Astrocyte of the spinal cord (primary cell): ENCODE results near the gene VPS4A.
"Not testable (repeated sequence)": the region's sequence is repeated elsewhere in the genome, so short reads cannot be mapped to it uniquely, and the experiment has no call there.

ENCODE experiments used
- DNase-seq: peaks from one replicate; pipeline ENCODE4 v3.0.0; 2011; ENCODE audit warnings: low read depth, low spot score
- H3K4me3 ChIP-seq: 2 replicates; pipeline ENCODE4 v1.5.1; 2011; ENCODE audit warnings: low read depth, mild to moderate bottlenecking, low read length, moderate library complexity
- in situ Hi-C: cut with HindIII; loops from 2 replicates; pipeline ENCODE4 v1.10.0; 2017; ENCODE audit warnings: low sequenced_read_pairs
- TF ChIP-seq, protein P1 (sequence below): IDR thresholded peaks from 2 replicates; pipeline ENCODE4 v1.5.1; 2012; ENCODE audit warnings: low read depth, mild to moderate bottlenecking, low read length, inconsistent platforms

VPS4A gene

DNA sequence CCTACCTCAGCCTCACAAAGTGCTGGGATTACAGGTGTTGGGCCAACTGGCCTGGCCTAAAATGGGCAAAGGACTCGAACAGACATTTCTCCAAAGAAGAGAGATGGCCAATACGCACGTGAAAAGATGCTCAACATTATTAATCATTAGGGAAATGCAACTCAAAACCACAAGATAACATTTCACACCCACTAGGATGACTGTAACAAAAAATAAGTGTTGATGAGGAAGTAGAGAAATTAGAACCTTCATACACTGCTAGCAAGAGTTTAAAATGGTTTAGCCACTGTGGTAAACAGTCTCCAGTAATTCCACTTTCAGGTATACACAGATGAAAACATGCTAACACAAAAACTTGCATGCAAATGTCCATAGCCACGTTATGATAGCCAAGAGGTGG, 34.8 kb downstream of the VPS4A start:
- TF ChIP-seq, protein P1, sequence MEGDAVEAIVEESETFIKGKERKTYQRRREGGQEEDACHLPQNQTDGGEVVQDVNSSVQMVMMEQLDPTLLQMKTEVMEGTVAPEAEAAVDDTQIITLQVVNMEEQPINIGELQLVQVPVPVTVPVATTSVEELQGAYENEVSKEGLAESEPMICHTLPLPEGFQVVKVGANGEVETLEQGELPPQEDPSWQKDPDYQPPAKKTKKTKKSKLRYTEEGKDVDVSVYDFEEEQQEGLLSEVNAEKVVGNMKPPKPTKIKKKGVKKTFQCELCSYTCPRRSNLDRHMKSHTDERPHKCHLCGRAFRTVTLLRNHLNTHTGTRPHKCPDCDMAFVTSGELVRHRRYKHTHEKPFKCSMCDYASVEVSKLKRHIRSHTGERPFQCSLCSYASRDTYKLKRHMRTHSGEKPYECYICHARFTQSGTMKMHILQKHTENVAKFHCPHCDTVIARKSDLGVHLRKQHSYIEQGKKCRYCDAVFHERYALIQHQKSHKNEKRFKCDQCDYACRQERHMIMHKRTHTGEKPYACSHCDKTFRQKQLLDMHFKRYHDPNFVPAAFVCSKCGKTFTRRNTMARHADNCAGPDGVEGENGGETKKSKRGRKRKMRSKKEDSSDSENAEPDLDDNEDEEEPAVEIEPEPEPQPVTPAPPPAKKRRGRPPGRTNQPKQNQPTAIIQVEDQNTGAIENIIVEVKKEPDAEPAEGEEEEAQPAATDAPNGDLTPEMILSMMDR, result no peak
- in situ Hi-C loops, result no loop called here
- no peak for DNase-seq
- no peak overlapping the region for H3K4me3 ChIP-seq

- TF ChIP-seq, protein P1, result no peak
- in situ Hi-C loops, result no loop called here
- no peak overlapping the region for H3K4me3 ChIP-seq
- no peak for DNase-seq
These were observed 35.5 kb downstream of the VPS4A start for GRCh38 chr16:69346683-69347082.

- in situ Hi-C loops, result no loop called here
- no peak for DNase-seq
- no peak overlapping the region for H3K4me3 ChIP-seq
- TF ChIP-seq, protein P1, result no peak
These were observed 37.1 kb downstream of the VPS4A start for GRCh38 chr16:69348222-69348621.

- DNase-seq, result no peak
- H3K4me3 ChIP-seq, result no peak overlapping the region
- TF ChIP-seq, protein P1, result no peak
- in situ Hi-C loops, result no loop called here
These were observed 38.4 kb downstream of the VPS4A start for GRCh38 chr16:69349536-69349935.

DNA sequence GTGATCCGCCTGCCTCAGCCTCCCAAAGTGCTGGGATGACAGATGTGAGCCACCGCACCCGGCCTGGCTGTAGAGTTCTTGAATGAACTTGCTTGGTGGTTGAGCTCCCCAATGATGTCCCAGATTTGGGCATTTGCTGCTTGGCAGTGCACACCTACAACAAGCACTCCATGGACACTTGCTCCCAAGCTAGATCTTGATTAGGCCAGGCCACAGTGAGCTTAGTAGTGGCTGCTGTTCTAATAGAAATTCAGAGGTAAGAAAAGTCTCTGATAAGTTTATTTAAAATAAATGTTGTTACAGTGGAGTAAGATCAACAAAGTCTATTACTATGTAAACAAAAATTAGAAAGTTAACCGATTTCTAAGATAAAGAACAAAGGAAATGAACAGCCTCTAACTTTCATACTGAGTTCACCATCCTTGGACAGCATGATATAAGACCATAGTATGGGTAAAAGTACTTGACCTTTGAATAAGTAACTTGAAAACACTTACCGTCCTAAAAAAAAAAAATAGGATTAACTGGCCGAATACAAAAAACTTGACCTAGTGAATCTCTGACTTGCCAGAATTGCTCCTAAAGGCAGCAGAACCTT, 39.5 kb downstream of the VPS4A start:
- TF ChIP-seq, protein P1, result no peak
- in situ Hi-C loops, result no loop called here
- DNase-seq, result no peak
- H3K4me3 ChIP-seq, result no peak overlapping the region

GRCh38 chr16:69351309-69352027, 40.3 kb downstream of the VPS4A start, which contains the start of gene TMED6:
Gene TMED6, minus strand, starts transcription at chr16:69351786. Its CDS starts 33 bp downstream, at chr16:69351753.
- TF ChIP-seq, protein P1, result no peak
- in situ Hi-C loops, result no loop called here
- H3K4me3 ChIP-seq, result no peak within 1 kb of the TSS
- no peak for DNase-seq

GRCh38 chr16:69360070-69360469, 48.9 kb downstream of the VPS4A start:
- in situ Hi-C loops, DNase-seq, H3K4me3 ChIP-seq: not testable (repeated sequence)
